GM21737 (cell line): ENCODE measurements around the gene NCBP2L.

ENCODE experiments used
- ATAC-seq: cut with Tn5 transposase; IDR thresholded peaks from one replicate; pipeline ENCODE4 v1.9.1; 2021; ENCODE audit warnings: mild to moderate bottlenecking, moderate library complexity; ENCODE audit not compliant: unreplicated experiment

The NCBP2L gene

DNA sequence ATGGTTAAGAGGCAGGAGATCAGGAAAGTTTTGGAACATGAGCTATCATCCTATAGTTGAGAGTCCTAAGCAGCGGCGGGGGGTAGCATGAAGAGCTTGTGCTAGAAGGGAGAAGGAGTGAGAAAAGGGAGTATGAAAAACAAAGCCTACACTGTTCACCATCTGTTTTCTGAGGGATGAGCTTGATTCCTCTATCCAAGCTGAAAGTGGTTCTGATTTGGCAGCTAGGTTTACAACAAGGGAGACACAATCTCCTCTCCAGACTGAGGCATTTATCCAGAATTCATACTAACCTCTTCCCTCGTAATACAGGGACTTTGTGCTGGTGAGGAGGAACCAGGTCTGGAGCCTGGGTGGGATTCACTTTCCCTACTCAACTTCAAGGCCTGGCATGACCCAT is 25.5 kb upstream of the NCBP2L start:
- ATAC-seq = no peak

DNA sequence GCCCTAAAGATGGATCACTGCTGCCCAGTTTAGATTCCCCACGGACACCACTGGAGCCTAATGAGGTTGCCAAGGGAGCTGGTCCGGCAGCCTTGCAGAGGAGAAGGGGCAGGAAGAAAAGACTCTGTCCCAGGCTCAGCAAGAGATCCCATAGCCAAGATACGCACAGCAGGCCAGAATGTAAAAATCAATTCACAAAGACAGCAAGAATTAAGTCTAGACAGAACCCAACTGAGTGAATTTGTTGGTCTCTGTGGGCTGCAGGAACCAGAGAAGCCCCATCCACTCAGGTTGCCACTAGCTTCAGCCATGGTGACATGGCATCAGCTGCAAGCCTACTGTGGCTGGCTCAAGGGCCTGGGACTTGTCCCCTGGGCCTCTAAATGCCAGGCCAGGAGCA is 24.8 kb upstream of the NCBP2L start:
- ATAC-seq = no peak

DNA sequence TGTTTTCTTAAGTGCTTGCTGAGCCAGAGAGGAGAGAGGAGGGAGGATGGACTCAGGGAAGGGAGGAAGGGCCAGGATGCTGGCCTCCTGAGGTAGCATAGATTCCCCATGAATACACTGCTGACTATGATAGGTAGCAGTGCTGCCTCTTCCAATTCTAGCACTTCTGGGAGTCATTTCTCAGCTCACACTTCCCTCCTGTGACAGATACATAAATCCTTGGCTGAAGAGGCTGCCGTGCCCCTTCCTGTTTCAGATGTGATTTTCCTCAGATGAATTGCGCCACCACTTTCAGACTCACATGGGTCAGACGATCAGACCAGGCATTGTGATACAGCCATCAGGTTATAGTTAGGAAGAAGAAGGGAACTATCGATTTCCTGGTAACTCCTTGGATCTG is 24.3 kb upstream of the NCBP2L start:
- ATAC-seq = no peak

DNA sequence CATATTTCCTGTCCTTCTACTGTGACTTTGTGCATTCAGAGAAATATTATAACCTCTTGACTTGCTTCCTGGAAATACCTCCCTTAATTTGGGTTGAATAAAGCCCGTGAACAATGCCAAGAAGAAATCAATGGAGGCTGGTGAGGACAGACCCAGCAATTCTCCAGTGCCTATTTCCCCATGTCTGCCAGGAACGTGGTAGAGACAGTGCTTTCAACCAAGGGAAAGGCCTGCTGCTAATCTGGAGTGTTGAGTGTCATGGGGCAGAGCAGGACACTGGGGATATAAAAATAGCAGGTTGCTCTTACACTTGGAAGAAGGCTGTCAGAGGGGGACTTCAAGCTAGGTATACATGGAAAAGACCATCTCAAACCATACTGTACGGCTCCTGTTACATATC is 21.8 kb upstream of the NCBP2L start:
- ATAC-seq = no peak

DNA sequence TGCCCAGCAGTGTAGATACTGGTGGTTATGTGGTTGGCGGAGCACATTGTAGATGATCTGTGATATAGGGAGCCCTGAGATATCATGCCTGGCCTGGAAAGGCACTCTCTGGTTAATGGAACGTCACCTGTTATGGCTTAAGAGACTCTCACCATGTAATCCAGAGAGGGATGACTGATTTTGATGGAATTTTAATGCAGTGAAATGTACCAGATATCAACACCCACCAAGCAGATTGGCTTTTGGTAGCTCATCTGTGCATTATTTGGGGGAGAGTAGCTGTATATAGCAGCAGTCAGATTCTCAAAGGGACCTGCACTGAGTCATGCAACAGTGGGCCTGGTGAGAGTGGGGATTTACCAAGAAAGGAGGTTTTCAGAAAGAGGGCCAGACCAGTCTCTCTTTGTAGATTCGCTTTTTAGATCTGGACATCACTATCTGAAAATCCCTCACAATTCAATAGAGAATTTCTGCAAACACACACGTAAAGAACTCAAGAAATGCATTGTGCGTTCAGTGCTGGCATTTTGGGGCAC is 19.2 kb upstream of the NCBP2L start:
- ATAC-seq = no peak

DNA sequence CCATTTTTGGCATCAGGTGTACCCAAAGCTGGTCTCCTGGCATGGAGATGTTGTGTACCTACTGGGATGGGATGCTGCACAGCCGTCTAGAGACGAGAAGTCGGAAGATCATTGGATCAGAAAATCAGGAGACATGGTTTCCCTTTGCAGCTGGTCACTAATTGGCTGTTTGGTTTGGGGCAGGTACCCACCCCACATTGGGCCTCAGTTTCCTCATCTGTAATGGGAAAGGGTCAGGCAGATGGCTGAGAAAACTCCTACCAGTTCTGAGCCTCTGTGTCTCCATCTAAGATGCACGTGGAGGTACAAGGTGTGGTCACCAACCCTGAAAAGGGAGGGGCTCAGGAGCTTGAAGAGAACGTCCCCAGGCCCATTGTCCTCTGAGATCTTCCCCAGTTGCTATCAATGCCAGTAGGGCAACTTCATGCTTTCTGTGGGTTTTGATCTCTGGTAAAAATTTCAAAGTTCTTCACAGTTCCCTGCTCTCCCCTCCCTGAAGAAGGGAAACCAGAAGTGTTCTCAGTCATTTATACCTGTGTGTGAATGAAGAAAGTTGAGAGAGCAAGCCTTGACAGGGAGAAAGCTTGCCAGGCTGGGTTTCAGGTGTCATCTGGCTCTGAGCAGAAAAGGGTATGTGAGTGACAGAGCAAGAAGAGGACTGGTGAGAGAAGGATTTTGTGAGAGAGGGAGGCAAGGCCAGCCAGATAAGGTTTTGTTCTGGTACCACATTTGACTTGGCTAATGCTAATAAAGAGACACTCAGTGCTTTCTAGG is 17.0 kb upstream of the NCBP2L start:
- no peak for ATAC-seq

DNA sequence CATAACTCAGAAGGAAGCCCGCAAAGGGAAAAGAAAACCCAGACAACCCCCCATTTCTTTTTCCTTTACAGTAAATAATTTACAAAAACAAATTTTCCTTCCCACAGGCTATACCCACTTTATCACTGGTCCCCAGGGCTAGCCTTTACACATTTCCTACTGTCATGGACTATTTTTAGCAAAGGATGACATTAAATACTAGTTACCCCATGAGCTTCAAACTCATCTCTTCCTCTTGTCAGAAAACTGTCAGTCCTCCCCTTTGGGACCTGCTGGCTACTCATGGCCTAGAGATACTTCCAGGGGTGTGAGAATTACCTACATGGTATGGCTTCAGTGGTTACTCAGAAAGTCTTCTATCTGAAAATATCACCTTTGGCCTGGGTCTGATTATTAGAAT is 13.9 kb upstream of the NCBP2L start:
- no peak for ATAC-seq

DNA sequence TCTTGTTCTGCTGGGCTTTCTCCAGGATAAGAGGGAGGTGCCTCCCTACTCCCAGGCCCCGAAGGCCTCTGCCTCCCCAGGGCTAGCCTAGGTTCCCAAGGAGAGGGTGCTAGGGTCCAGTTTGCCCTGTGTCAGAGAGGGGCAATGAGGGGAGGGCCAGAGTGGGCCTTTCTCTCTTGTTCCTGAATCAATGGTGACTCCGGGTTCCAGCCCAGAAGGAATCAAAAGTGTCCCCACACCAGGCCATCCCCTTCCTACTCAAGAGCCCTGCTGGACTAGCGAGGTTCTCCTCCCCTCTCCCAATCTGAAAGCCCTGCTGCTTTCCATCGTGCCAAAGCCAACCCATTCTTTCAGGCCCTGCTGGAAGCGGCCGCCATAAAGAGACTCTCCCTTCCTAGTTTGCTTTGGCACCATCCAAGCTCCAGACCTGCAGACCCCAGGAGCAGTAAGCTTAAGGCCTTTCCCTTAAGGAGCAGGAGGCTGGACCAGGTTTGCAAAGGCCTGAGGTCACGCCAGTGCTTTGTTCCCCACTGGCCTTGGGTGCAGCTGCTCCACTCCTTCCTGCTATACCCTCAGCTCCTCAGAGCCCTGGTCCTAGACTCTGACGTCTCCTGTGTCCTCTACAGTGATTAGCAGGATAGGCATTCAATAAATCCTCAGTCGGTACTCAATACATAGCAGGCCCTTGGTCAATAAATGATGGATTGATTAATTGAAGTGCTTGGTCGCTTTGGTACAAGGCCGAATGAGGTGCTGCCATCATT is 12.5 kb upstream of the NCBP2L start:
- ATAC-seq = no peak

DNA sequence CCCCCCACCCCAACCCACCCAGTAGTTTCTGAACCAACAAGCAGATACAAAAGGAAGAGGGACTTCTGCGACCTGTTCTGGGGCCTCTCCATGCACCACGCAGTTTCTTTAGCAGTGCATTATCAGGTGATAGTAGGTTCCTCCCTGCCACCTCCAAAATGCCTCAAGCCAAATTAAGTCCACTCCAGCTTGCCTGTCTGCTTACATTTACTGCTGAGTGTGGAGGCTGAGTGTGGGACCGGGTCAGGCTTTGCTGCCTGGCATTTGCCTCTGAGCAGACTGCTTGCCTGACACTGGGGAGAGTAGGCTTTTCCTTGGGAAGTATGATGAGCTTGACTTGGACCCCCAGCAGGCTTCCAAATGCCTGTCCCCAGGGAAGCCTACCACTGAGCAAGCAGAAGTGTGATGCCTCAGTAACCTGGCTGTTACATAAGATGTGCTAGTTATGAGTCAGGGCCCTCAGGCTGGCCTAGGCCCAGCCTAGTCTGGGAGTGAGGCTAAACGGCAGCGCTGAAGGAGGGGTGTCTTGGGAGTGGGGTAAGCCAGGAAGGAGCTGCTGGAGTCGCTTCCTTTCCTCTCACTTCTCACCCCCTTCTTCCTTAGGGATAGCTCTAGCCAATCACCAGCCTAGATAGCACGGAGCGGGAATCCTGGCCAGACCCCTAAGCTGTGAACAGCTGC is 10.9 kb upstream of the NCBP2L start:
- no peak for ATAC-seq

DNA sequence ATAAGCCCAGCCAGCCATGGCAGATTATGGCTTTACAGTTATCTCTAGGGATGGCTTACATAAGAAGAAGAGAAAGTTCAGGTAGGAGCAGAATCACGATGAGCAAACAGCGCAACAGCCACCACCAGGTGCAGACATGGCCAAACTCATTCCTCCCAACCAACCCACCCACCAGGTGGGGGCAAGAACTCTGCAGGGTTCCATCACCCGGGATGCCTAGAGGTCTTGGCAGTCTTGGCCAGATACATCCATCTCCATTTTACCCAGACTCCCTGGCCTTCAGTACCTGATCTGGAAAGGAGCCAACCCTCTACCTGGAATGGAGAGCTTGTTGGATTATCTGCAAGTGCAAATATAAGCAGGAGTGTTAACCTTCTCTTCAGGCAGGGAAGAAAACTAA is 9.5 kb upstream of the NCBP2L start:
- no peak for ATAC-seq

DNA sequence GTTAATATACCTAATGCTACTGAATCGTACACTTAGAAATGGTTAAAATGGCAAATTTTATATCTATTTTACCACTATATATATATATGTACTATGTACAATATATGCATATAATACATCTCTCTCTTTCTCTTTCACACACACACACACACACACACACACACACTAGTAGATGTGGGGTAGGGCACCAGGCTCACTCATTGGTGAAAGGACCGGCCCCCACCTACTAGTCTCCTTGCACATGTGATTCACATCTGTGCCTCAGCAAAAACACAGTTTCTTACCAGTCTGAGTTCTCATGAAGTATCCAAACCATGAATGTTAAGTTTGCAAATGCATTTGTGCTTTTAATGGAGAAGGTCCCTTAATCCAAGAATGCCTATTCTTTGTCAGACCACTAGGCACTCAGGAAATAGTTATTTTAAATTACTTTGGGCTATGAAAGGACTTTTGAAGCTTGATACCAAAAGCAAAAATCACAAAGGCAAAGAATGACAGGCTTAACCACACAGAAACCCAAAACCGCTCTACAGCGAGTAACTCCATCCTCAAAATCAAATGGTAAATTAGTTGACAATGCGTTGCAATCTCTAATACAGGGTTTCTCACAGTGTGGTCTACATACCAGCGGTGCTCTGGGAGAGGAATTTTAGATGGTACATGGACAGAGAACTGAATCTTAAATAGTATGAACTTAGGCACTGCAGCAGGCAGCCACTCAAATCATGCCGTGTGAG is 7.8 kb upstream of the NCBP2L start:
- ATAC-seq = no peak

DNA sequence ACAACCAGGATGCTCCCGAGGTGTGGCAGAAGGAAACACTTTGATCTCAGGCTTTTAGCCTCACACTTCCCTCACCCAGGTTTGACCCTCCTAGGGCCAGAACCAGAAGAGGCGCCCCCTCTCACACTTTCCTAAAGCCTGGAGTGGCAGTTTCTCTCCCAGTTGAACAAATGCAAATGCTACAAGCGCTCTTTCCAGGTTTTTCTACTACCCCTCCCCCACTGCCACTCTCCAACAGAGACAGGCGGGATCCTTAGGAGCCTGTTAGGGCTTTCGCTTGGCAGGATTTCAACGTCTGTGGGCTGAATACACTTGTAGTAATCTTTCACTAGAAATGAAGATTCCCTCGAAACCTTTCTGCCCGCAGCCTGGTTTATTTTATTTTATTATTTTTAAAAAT is 4.3 kb upstream of the NCBP2L start:
- ATAC-seq = no peak

DNA sequence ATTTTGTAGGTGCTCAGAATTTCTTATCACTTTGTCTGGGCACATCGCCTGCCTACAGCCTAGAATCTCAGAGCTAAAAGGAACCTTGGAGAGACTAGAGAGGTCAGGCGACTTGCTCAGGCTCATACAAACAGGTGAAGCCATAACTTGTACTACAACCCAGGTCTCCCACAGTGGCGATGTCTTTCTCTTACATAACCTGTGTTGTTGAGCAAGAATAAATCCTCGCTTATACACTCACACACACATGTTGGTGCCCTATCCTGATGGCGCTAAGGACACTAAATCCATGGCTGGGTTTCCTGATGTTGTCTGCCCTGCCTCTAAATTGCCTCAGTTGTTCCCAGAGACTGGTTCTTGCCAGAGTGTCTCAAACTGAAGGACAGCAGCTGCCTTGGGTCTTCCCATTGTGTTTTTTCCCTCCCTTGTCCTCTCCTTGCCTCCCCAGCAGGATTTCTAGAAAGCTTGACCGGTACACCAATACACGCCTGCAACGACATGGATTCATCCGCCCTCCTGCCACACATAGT is 3.6 kb upstream of the NCBP2L start:
- ATAC-seq = no peak

DNA sequence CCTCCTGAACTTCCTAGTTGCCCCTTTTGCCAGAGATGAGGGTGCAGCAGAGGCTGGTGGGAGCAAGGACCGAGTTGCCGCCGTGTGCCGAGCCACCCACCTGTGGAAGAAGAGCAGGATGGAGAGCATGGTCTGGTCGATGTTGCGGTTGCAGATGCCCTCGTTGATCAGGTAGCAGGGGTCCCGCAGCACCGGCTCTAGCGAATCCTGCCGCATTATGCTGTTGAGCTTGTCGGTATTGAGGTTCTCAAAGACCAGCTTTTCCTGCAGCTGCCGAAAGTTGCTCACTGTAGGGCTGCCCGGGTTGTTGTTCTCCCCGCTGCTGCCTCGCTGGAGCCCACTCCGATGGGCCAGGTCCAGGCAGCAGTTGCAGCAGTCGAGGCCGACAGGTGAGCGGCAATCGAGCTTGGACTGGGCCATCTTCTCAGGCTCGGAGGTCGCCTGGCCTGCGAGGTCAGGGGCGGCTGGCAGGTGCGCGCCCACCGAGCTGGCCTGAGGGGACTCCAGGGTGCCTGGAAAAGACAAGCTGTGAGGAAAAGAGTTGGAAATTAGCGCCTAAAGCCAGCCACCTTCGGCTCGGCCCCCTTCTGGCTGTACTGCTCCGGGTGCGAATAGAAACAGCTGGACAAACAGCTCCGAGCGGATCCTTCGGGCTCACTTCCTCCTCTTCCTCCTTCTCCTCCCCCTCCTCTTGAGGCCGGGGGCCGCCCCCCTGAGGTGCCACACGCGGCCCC is 2.4 kb upstream of the NCBP2L start:
- ATAC-seq = peak; percentile 12

DNA sequence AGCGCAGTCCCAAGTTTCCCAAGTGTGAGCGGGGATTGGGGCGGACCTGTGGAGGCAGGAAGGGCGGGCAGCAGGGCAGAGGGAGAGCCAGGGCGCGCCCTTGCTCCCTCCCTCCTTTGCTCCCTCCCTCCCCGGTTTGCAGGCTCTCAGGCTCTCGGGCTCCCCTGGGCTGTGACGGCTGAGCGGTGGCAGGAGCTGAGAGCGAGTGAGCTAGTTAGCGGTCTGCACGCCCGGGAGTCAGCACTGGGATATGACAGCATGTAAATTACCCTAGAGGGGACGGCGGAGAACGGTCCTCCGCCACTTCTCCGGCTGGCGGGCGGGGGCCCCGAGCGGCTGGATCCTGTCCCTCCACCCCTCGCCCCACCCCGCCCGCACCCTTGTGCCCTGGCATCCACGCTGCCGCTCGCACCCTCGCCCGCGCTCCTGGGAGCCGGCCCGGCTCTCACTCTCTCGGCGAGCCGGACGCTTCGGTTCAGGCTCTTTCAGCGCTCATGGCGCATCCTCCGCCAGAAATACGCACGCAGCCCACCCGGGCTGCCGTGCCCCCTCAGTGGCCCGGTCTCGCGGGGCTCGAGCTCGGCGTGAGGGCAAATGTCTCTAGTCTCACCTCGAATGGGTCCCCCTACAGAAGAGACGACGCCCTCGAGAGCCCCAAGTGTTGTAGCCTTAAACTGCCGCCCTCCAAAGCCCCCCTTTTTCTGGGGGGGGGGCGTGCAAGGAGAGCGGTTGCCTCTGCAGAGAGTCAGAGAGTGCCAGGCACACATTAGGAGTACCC is 1.6 kb upstream of the NCBP2L start, which contains the start of gene TSC22D3:
Gene TSC22D3, minus strand, starts transcription at position 54 of the 778 bp plus-strand sequence. CDS start 368 bp downstream, outside the sequence.
- ATAC-seq = peak; percentile 90

DNA sequence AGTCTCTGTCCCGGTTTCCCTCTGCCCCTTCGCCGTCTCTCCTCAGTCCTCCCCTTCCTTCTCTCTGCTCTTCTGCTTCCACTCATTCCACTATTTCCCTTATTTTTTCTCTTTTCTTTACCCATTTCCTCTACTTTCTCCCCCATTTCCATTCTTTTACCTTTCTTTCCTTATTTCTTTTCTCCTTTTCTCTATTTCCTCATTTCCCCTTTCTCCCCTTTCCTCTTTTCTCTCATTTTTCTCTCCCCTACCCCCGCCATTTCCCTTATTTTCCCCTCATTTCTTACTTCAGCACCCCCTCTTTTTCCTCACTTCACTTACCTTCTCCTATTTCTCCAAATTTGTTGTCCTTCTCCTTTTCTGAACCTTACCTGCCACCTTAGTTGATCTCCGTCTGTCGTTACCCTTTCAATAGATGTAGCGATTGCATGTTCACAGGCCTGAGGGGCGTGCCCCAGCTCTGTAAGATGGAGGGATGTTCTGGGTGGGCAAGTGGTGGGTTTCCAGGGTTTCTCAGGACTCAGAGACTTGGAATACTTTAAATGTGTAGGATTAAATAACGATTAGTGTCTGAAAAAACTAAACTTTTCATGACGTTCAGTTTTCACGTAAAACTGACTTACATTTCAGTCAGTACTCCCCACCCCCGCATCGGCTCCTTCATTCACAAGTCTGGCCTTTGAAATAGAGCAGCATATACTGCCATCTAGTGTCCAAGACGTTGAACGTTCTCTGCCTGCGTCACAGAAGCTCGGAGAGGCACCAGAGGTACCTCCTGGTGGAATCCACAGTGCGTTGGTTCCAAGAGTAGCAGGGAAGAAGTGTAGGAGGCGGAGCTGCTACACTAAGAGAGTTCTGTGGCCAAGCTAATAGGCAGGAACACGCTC is 641 bp upstream of the NCBP2L start:
- ATAC-seq = peak; percentile 71

DNA sequence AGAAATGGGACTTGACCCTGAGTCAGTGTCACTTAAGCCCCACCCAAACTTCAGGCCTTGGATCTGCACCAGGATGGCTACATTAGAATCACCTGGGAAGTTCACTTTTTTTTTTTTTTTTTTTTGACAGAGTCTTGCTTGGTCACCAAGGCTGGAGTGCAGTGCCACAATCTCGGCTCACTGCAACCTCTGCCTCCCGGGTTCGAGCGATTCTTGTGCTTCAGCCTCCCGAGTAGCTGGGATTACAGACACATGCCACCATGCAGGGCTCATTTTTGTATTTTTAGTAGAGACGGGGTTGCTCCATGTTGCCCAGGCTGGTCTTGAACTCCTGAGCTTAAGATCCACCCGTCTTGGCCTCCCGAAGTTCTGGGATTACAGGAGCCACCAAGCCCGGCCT is 3.0 kb downstream of the NCBP2L start:
- ATAC-seq = no peak

DNA sequence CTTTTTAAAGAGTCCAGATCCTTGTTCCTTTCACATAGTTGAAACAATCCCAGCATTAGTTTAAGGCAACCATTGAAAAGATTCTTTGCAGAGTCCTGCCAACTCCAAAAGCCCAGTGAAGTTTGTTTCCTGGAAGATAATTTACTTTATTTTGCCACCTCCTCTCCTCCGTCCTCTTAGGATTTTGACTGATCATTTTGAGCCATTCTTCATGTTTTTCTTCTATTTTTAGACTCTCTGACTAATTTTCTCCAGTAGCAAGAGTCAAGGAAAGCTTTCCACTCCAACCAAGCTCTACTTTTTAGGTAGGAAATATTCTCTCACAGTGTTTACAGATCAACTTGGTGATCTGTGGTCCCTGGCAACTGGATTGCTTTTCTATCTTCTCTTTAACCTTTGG is 10.3 kb downstream of the NCBP2L start:
- ATAC-seq = no peak
